H9 (cell line): ENCODE results near the gene ABCA1. TPM values are rescaled to one million over a fixed set of nuclear protein-coding genes. Genes with fewer than 3 reads are reported as not detected.

ENCODE experiments used
- DNase-seq: peaks from one replicate; pipeline ENCODE4 v3.0.0-alpha.2; 2017
- H2AFZ ChIP-seq: one replicate; pipeline ENCODE4 v1.6.1; 2013; ENCODE audit warnings: mild to moderate bottlenecking, low read length, control low read depth, moderate library complexity
- H2AK5ac ChIP-seq: 2 replicates; pipeline ENCODE4 v1.6.1; 2013; ENCODE audit warnings: low read length, control low read depth, mixed read lengths; ENCODE audit not compliant: insufficient read length
- H2BK120ac ChIP-seq: one replicate; pipeline ENCODE4 v1.6.1; 2013; ENCODE audit warnings: low read depth, mild to moderate bottlenecking, low read length, control low read depth, inconsistent platforms; ENCODE audit not compliant: poor library complexity, severe bottlenecking
- H2BK12ac ChIP-seq: 2 replicates; pipeline ENCODE4 v1.6.1; 2013; ENCODE audit warnings: low read length, control low read depth, mixed read lengths, low read depth; ENCODE audit not compliant: insufficient read length
- H2BK15ac ChIP-seq: 2 replicates; pipeline ENCODE4 v1.6.1; 2013; ENCODE audit warnings: low read depth, low read length, control low read depth
- H2BK20ac ChIP-seq: one replicate; pipeline ENCODE4 v1.6.1; 2013; ENCODE audit warnings: low read depth, mild to moderate bottlenecking, low read length, control low read depth, inconsistent platforms; ENCODE audit not compliant: poor library complexity, severe bottlenecking
- H2BK5ac ChIP-seq: 2 replicates; pipeline ENCODE4 v1.6.1; 2013; ENCODE audit warnings: low read length, control low read depth, mixed read lengths; ENCODE audit not compliant: insufficient read length
- H3K14ac ChIP-seq: 2 replicates; pipeline ENCODE4 v1.6.1; 2013; ENCODE audit warnings: low read length, control low read depth; ENCODE audit not compliant: insufficient read depth
- H3K18ac ChIP-seq: 2 replicates; pipeline ENCODE4 v1.6.1; 2013; ENCODE audit warnings: low read depth, mild to moderate bottlenecking, mixed read lengths, low read length, control low read depth; ENCODE audit not compliant: insufficient read length
- H3K23ac ChIP-seq: 2 replicates; pipeline ENCODE4 v1.6.1; 2013; ENCODE audit warnings: low read length, control low read depth, mixed read lengths, low read depth; ENCODE audit not compliant: insufficient read length
- H3K23me2 ChIP-seq: 2 replicates; pipeline ENCODE4 v1.6.1; 2013; ENCODE audit warnings: low read depth, mild to moderate bottlenecking, mixed read lengths, low read length, control low read depth; ENCODE audit not compliant: insufficient read length, poor library complexity, severe bottlenecking
- H3K27ac ChIP-seq: 2 replicates; pipeline ENCODE4 v1.5.1; 2013; ENCODE audit warnings: low read length, control low read depth, mixed read lengths, low read depth; ENCODE audit not compliant: insufficient read length
- H3K27me3 ChIP-seq: 2 replicates; pipeline ENCODE4 v1.6.1; 2013; ENCODE audit warnings: low read length, control low read depth, inconsistent platforms; ENCODE audit not compliant: insufficient read depth
- H3K4ac ChIP-seq: 2 replicates; pipeline ENCODE4 v1.6.1; 2013; ENCODE audit warnings: low read depth, mild to moderate bottlenecking, control low read depth, inconsistent platforms, low read length, moderate library complexity
- H3K4me1 ChIP-seq: 2 replicates; pipeline ENCODE4 v1.6.1; 2013; ENCODE audit warnings: low read length, control low read depth, inconsistent platforms; ENCODE audit not compliant: insufficient read depth
- H3K4me2 ChIP-seq: 2 replicates; pipeline ENCODE4 v1.6.1; 2013; ENCODE audit warnings: low read length, control low read depth, mixed read lengths; ENCODE audit not compliant: insufficient read length, insufficient read depth
- H3K56ac ChIP-seq: 2 replicates; pipeline ENCODE4 v1.6.1; 2013; ENCODE audit warnings: low read depth, mild to moderate bottlenecking, mixed read lengths, low read length, control low read depth; ENCODE audit not compliant: insufficient read length
- H3K79me1 ChIP-seq: 2 replicates; pipeline ENCODE4 v1.6.1; 2013; ENCODE audit warnings: low read depth, mild to moderate bottlenecking, moderate library complexity, low read length, control low read depth, inconsistent platforms; ENCODE audit not compliant: insufficient read depth, poor library complexity, severe bottlenecking
- H3K79me2 ChIP-seq: 2 replicates; pipeline ENCODE4 v1.6.1; 2013; ENCODE audit warnings: low read length, control low read depth, inconsistent platforms; ENCODE audit not compliant: insufficient read depth
- H3K9ac ChIP-seq: 2 replicates; pipeline ENCODE4 v1.6.1; 2013; ENCODE audit warnings: low read length, control low read depth, mixed read lengths; ENCODE audit not compliant: insufficient read length; ENCODE audit errors: extremely low read depth
- H3K9me3 ChIP-seq: one replicate; pipeline ENCODE4 v1.6.1; 2013; ENCODE audit warnings: low read depth, low read length, inconsistent platforms; ENCODE audit not compliant: control insufficient read depth
- H3T11ph ChIP-seq: one replicate; pipeline ENCODE4 v1.6.1; 2013; ENCODE audit warnings: mild to moderate bottlenecking, low read length, control low read depth, inconsistent platforms
- H4K20me1 ChIP-seq: one replicate; pipeline ENCODE4 v1.6.1; 2013; ENCODE audit not compliant: control insufficient read depth, insufficient read length, insufficient read depth
- H4K5ac ChIP-seq: 2 replicates; pipeline ENCODE4 v1.6.1; 2013; ENCODE audit warnings: low read depth, mild to moderate bottlenecking, mixed read lengths, low read length, control low read depth; ENCODE audit not compliant: insufficient read length
- H4K8ac ChIP-seq: replicated peaks from 2 replicates; pipeline ENCODE4 v1.6.1; 2013; ENCODE audit warnings: low read length, control low read depth, mixed read lengths, low read depth; ENCODE audit not compliant: insufficient read length
- H4K91ac ChIP-seq: 2 replicates; pipeline ENCODE4 v1.6.1; 2013; ENCODE audit warnings: low read depth, mild to moderate bottlenecking, moderate library complexity, mixed read lengths, low read length, control low read depth; ENCODE audit not compliant: insufficient read length
- H3K27ac Mint-ChIP-seq, 3 experiments: 2 replicates in 2 of 3; 3 replicates in 1 of 3; pipeline ENCODE4 v1.8.0; 2020 to 2021; ENCODE audit warnings: mixed read lengths in 3 of 3, mild to moderate bottlenecking in 1 of 3, moderate library complexity in 1 of 3
- H3K27me3 Mint-ChIP-seq: 2 replicates; pipeline ENCODE4 v1.8.0; 2021; ENCODE audit warnings: low read depth, mild to moderate bottlenecking, moderate library complexity, mixed read lengths
- H3K36me3 Mint-ChIP-seq, 3 experiments: 2 replicates in 2 of 3; 3 replicates in 1 of 3; pipeline ENCODE4 v1.8.0; 2020 to 2021; ENCODE audit warnings: low read depth in 3 of 3, mixed read lengths in 3 of 3; ENCODE audit not compliant: insufficient read depth in 1 of 3
- H3K4me1 Mint-ChIP-seq, 2 experiments: 2 replicates each; pipeline ENCODE4 v1.8.0; 2020; ENCODE audit warnings: mixed read lengths in 2 of 2
- H3K4me3 Mint-ChIP-seq, 2 experiments: 2 replicates in 1 of 2; 3 replicates in 1 of 2; pipeline ENCODE4 v1.8.0; 2020 to 2021; ENCODE audit warnings: mild to moderate bottlenecking in 2 of 2, mixed read lengths in 2 of 2, moderate library complexity in 1 of 2
- H3K9me3 Mint-ChIP-seq, 2 experiments: 2 replicates in 1 of 2; 3 replicates in 1 of 2; pipeline ENCODE4 v1.8.0; 2020; ENCODE audit warnings: mild to moderate bottlenecking in 2 of 2, mixed read lengths in 2 of 2, moderate library complexity in 1 of 2
- CTCF ChIP-seq: fragments of 200-600 bp; sonication (generic); conservative IDR thresholded peaks from 3 replicates; pipeline ENCODE4 v1.8.0; 2021; ENCODE audit warnings: antibody characterized with exemption, mild to moderate bottlenecking
- WGBS: extraction: QIAGEN DNeasy Blood & Tissue Kit; methylation state at CpG from one replicate; pipeline ENCODE4 v1.1.7; 2013; ENCODE audit warnings: missing lambda C conversion rate, low lambda C conversion rate, mixed read lengths; ENCODE audit not compliant: insufficient read length; ENCODE audit errors: extremely low coverage; 5-methylcytosine and 5-hydroxymethylcytosine counted together
- total RNA-seq: library from RNA; stranded (reverse); gene quantifications from 2 replicates; pipeline ENCODE4 v1.2.1, GENCODE V29; 2021

The ABCA1 gene
- total RNA-seq, 1 experiment from 2014 or later = 16.6 TPM

GRCh38 chr9:104879555-104880309, 48.2 kb downstream of the ABCA1 start:
- Histone ChIP-seq H3K18ac (no peak overlapping the region), H3K9ac (no peak overlapping the region), H4K91ac (no peak overlapping the region), H3K4me1 (peaks cover 15% of the 10 kb centered on the region), H3K14ac (no peak overlapping the region; the same call in 1 of the 2 replicates), H3K4ac (no peak overlapping the region), H3K79me2 (no peaks in the 10 kb centered on the region), H2AFZ (no peak overlapping the region), H4K5ac (no peak overlapping the region), H2BK12ac (no peak overlapping the region), H2BK20ac (no peak overlapping the region), H3T11ph (no peak overlapping the region), H3K4me2 (no peak overlapping the region), H3K27ac (no peak overlapping the region), H3K56ac (no peak overlapping the region), H3K79me1 (no peaks in the 10 kb centered on the region), H2BK15ac (no peak overlapping the region), H2AK5ac (no peak overlapping the region), H2BK5ac (no peak overlapping the region), H3K9me3 (no peaks in the 10 kb centered on the region), H4K20me1 (no peaks in the 10 kb centered on the region), H3K23me2 (no peaks in the 10 kb centered on the region), H3K27me3 (no peaks in the 10 kb centered on the region), H3K23ac (no peak overlapping the region), H4K8ac (no peak overlapping the region), H2BK120ac (no peak overlapping the region)
- Mint-ChIP-seq H3K9me3 (peaks cover 2 to 4% of the 10 kb centered on the region in 2 experiments; a peak in 2 of 5 replicates), H3K4me3 (no peak overlapping the region), H3K27ac (peak overlapping the region in 1 of 3 experiments; percentile 87; a peak in 1 of 7 replicates), H3K4me1 (peaks cover 40 to 42% of the 10 kb centered on the region in 2 experiments), H3K27me3 (peaks cover 11% of the 10 kb centered on the region), H3K36me3 (peaks cover 11 to 42% (median 37%) of the 10 kb centered on the region in 3 experiments)
- no peak for DNase-seq
- no peak for TF ChIP-seq CTCF
- no CpG with 5 or more reads among the region's 5 CpGs for WGBS
